ENCODE measurements around the gene VPS72.

Gene VPS72

DNA sequence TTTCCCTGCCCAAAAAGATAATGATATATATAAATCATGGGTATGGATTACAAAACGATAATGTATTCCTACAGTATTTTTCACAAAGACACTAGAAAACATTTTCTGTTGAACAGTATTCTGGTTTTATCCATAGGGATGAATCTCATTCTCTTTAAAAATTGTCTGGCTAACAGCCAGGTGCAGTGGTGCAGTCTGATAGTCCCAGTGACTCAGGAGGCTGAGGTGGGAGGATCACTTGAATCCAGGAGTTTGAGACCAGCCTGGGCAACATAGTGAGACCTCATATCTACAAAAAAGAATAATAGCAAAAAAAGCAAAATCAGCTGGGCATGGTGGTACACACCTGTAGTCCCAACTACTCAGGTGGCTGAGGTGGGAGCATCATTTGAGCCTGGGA, 31.6 kb upstream of the VPS72 start:
- TF ChIP-seq REST (IDR thresholded peaks at IDR 0.05; ENCODE audit: insufficient read depth in 1 of 2, low read depth in 2 of 2, low read length in 2 of 2) (no peak), SIN3A (IDR thresholded peaks at IDR 0.05; ENCODE audit: borderline replicate concordance, insufficient read depth, low read length) (no peak)

DNA sequence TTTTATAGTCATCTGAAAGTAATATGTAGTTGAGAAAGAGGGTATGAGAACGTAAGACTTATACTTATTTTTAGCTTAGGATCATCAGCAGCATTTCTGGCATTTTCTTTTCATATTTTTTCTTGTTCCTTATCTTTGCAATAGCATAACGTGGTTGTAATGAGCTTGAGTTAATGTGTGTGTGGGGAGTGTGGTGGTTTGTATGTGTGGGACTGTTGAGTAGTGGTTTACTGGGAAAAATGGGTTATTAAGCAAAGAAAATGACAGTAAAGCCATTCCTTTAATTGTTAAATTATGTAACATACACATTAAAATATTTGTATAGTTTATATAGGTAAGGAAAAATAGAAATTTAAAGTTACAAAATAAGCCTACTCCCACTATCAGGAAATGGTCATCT, 23.6 kb upstream of the VPS72 start:
- TF ChIP-seq REST (IDR thresholded peaks at IDR 0.05; ENCODE audit: insufficient read depth in 1 of 2, low read depth in 2 of 2, low read length in 2 of 2) (no peak), POLR2AphosphoS5 (IDR thresholded peaks at IDR 0.05; ENCODE audit: low read depth, low read length) (no peak), TAF1 (IDR thresholded peaks at IDR 0.05; ENCODE audit: borderline replicate concordance, insufficient read depth, low read length) (no peak), FOXP2 (optimal IDR thresholded peaks at IDR 0.05; ENCODE audit: borderline replicate concordance, extremely low read depth, extremely low read length, insufficient read depth) (no peak), SIN3A (IDR thresholded peaks at IDR 0.05; ENCODE audit: borderline replicate concordance, insufficient read depth, low read length) (no peak)

DNA sequence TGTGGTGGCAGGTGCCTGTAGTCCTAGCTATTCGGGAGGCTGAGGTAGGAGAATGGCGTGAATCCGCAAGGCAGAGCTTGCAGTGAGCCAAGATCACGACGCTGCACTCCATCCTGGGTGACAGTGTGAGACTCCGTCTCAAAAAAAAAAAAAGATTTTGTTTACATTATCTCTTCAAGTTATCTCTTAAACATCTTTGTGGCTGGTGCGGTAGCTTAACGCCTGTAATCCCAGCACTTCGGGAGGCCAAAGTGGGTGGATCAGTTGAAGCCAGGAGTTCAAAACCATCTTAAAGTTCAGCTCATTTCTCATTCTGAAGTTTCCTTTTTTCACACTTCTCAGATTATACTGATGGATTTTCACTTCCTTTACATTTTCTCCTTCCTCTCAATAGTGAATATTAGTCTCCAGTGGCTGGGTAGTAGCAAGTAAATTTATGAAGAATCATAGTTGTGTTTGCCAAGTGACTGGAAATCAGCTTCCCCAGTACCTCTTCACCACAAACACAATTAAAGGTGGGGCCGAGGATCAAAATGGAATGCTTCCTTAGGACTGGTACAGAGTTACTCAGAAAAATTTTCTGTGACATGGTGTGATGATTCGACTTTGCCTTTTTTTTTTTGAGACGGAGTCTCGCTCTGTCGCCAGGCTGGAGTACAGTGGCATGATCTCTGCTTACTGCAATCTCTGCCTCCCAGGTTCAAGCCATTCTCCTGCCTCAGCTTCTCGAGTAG, 22.1 kb upstream of the VPS72 start:
- TF ChIP-seq FOXP2 (optimal IDR thresholded peaks at IDR 0.05; ENCODE audit: borderline replicate concordance, extremely low read depth, extremely low read length, insufficient read depth) = no peak
- TF ChIP-seq REST (IDR thresholded peaks at IDR 0.05; ENCODE audit: insufficient read depth in 1 of 2, low read depth in 2 of 2, low read length in 2 of 2) = no peak
- TF ChIP-seq TAF1 (IDR thresholded peaks at IDR 0.05; ENCODE audit: borderline replicate concordance, insufficient read depth, low read length) = no peak
- no peak for TF ChIP-seq POLR2AphosphoS5 (IDR thresholded peaks at IDR 0.05; ENCODE audit: low read depth, low read length)
- no peak for TF ChIP-seq SIN3A (IDR thresholded peaks at IDR 0.05; ENCODE audit: borderline replicate concordance, insufficient read depth, low read length)

DNA sequence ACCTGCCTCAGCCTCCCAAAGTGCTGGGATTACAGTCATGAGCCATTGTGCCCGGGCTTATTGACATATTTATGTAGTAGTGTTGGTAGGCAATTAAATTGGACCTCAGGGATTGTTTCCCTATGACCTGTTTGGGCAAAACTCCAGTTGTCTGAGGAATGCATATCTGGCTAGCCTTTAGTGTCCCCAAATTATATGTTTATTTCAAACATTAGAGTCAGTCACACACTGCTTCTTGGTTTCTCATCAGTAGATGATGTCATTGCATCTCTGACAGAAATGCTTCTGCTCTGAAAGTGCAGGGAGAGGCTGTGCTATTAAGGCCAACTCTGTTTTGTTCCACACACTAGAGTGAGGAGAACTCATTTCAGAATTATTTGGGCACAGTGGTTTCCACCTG, 20.8 kb upstream of the VPS72 start:
- TF ChIP-seq TAF1 (IDR thresholded peaks at IDR 0.05; ENCODE audit: borderline replicate concordance, insufficient read depth, low read length) = no peak
- no peak for TF ChIP-seq POLR2AphosphoS5 (IDR thresholded peaks at IDR 0.05; ENCODE audit: low read depth, low read length)
- TF ChIP-seq REST (IDR thresholded peaks at IDR 0.05; ENCODE audit: insufficient read depth in 1 of 2, low read depth in 2 of 2, low read length in 2 of 2) = no peak
- TF ChIP-seq FOXP2 (optimal IDR thresholded peaks at IDR 0.05; ENCODE audit: borderline replicate concordance, extremely low read depth, extremely low read length, insufficient read depth) = no peak
- TF ChIP-seq SIN3A (IDR thresholded peaks at IDR 0.05; ENCODE audit: borderline replicate concordance, insufficient read depth, low read length) = no peak

Measured in PFSK-1 (cell line).